ENCODE results near the gene ZKSCAN2. TPM values are rescaled to one million over a fixed set of nuclear protein-coding genes. Genes with fewer than 3 reads are reported as not detected.

Gene ZKSCAN2
- total RNA-seq, 1 donor from 2014 or later, result 11.9 TPM

DNA sequence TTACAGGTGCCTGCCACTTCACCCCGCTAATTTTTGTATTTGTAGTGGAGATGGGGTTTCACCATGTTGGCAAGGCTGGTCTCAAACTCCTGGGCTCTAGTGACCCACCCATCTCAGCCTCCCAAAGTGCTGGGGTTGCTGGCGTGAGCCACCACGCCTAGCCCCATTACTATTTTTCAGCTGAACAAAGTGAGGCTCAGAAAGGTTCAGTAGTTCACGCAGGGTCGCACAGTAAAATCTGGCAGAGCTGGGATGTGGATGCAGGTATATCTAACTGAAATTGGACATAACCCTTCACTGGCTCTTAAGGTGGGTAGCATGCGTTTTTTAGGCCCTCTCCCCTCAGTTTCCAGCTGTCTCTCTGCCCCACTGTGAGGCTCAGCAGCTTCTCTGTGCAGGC lies 33.7 kb downstream of the ZKSCAN2 start:
- Histone ChIP-seq H3K4me1 (no peaks in the 10 kb centered on the region), H3K79me2 (ENCODE audit: low read depth) (no peaks in the 10 kb centered on the region), H3K27ac (no peak overlapping the region), H3K36me3 (no peaks in the 10 kb centered on the region), H3F3A (ENCODE audit: low read depth) (no peaks in the 10 kb centered on the region), H3K9me3 (ENCODE audit: low read depth) (no peaks in the 10 kb centered on the region), H3K4me3 (no peak overlapping the region), H3K4me2 (no peak overlapping the region), H3K27me3 (no peaks in the 10 kb centered on the region), H3K9ac (no peak overlapping the region), H4K20me1 (ENCODE audit: low read depth) (no peaks in the 10 kb centered on the region), H2AFZ (replicated peaks) (no peak overlapping the region)
- H3K36me3 Mint-ChIP-seq, result no peaks in the 10 kb centered on the region
- no peaks in the 10 kb centered on the region for H3K9me3 Mint-ChIP-seq
- TF ChIP-seq EZH2phosphoT487 (IDR thresholded peaks at IDR 0.05) (no peak), EZH2 (IDR thresholded peaks at IDR 0.05) (no peak)
- no peaks in the 10 kb centered on the region for H3K4me1 Mint-ChIP-seq
- no peak overlapping the region for H3K27ac Mint-ChIP-seq
- H3K4me3 Mint-ChIP-seq, result no peak overlapping the region
- H3K27me3 Mint-ChIP-seq (ENCODE audit: insufficient read depth, low read depth), result peaks cover 2% of the 10 kb centered on the region
- DNase-seq (ENCODE audit: low spot score), result no peak

DNA sequence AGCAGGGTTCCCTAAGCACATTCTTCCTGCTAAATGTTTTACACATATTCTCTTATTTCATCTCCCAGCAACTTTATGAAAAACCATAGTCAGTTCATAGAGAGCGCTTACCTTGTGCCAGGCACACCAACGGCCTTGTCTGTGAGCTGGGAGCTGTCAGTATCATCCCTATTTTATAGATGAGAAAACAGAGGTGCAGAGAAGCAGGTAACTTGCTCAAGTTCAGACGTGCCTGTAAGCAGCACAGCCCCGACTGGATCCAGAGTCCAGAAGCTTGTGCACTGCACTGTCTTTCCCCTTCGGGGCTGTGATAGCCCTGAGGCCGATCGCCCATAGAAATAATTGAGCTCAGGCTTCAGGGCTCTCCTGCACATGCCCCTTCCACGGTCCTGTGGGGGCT lies 34.7 kb downstream of the ZKSCAN2 start:
- Histone ChIP-seq H3K27ac (no peak overlapping the region), H4K20me1 (ENCODE audit: low read depth) (no peaks in the 10 kb centered on the region), H3K9ac (no peak overlapping the region), H3K27me3 (no peaks in the 10 kb centered on the region), H3K4me2 (no peak overlapping the region), H3K9me3 (ENCODE audit: low read depth) (no peaks in the 10 kb centered on the region), H3K4me1 (no peaks in the 10 kb centered on the region), H2AFZ (replicated peaks) (no peak overlapping the region), H3K36me3 (no peaks in the 10 kb centered on the region), H3F3A (ENCODE audit: low read depth) (no peaks in the 10 kb centered on the region), H3K79me2 (ENCODE audit: low read depth) (no peaks in the 10 kb centered on the region), H3K4me3 (no peak overlapping the region)
- Mint-ChIP-seq H3K9me3 (no peaks in the 10 kb centered on the region), H3K27me3 (ENCODE audit: insufficient read depth, low read depth) (peaks cover 2% of the 10 kb centered on the region), H3K36me3 (no peaks in the 10 kb centered on the region), H3K27ac (no peak overlapping the region), H3K4me3 (no peak overlapping the region), H3K4me1 (no peaks in the 10 kb centered on the region)
- TF ChIP-seq EZH2phosphoT487 (IDR thresholded peaks at IDR 0.05), result no peak
- TF ChIP-seq EZH2 (IDR thresholded peaks at IDR 0.05), result no peak
- TF ChIP-seq, protein P1, sequence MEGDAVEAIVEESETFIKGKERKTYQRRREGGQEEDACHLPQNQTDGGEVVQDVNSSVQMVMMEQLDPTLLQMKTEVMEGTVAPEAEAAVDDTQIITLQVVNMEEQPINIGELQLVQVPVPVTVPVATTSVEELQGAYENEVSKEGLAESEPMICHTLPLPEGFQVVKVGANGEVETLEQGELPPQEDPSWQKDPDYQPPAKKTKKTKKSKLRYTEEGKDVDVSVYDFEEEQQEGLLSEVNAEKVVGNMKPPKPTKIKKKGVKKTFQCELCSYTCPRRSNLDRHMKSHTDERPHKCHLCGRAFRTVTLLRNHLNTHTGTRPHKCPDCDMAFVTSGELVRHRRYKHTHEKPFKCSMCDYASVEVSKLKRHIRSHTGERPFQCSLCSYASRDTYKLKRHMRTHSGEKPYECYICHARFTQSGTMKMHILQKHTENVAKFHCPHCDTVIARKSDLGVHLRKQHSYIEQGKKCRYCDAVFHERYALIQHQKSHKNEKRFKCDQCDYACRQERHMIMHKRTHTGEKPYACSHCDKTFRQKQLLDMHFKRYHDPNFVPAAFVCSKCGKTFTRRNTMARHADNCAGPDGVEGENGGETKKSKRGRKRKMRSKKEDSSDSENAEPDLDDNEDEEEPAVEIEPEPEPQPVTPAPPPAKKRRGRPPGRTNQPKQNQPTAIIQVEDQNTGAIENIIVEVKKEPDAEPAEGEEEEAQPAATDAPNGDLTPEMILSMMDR (IDR thresholded peaks at IDR 0.05), result no peak
- no peak for DNase-seq (ENCODE audit: low spot score)

DNA sequence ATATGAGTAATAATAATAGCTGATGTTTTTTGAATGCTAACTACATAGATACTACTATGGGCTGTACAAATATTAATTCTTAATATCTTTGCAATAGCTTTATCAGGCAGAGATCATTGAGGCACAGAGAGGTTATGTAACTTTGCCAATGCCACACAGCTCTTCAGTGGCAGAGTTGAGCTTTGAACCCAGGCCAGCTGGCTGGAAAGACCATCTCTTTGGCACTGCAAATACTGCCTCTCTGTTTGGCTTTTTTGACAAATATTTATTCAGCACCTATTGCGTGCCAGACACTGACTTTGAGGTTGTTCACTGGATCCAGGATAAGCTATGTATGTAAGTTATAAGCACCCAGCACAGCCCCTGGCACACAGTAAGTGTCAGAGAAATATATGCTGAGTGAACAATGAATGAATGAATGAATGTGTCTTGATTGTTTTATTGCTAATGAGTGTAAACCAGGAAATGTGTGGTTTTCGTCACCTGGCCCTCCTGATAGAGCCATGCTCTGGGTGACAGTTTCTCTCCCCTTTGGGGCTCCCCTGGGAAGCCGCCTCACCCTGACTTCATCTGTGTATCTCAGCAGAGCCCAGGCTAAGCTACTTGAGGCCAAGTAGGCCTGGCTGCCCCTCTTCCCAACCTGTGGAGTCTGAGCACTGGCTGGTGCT lies 38.4 kb downstream of the ZKSCAN2 start:
- Histone ChIP-seq H3K36me3 (no peaks in the 10 kb centered on the region), H3K79me2 (ENCODE audit: low read depth) (no peaks in the 10 kb centered on the region), H3K4me1 (no peaks in the 10 kb centered on the region), H3K4me2 (no peak overlapping the region), H3K4me3 (no peak overlapping the region), H3K9me3 (ENCODE audit: low read depth) (no peaks in the 10 kb centered on the region), H3K27ac (no peak overlapping the region), H4K20me1 (ENCODE audit: low read depth) (no peaks in the 10 kb centered on the region), H3K27me3 (no peaks in the 10 kb centered on the region), H2AFZ (replicated peaks) (no peak overlapping the region), H3F3A (ENCODE audit: low read depth) (no peaks in the 10 kb centered on the region), H3K9ac (no peak overlapping the region)
- H3K27ac Mint-ChIP-seq, result no peak overlapping the region
- no peaks in the 10 kb centered on the region for H3K36me3 Mint-ChIP-seq
- no peak overlapping the region for H3K4me3 Mint-ChIP-seq
- no peak for TF ChIP-seq EZH2 (IDR thresholded peaks at IDR 0.05)
- H3K9me3 Mint-ChIP-seq, result no peaks in the 10 kb centered on the region
- H3K4me1 Mint-ChIP-seq, result no peaks in the 10 kb centered on the region
- DNase-seq (ENCODE audit: low spot score), result no peak
- H3K27me3 Mint-ChIP-seq (ENCODE audit: insufficient read depth, low read depth), result peaks cover 2% of the 10 kb centered on the region

DNA sequence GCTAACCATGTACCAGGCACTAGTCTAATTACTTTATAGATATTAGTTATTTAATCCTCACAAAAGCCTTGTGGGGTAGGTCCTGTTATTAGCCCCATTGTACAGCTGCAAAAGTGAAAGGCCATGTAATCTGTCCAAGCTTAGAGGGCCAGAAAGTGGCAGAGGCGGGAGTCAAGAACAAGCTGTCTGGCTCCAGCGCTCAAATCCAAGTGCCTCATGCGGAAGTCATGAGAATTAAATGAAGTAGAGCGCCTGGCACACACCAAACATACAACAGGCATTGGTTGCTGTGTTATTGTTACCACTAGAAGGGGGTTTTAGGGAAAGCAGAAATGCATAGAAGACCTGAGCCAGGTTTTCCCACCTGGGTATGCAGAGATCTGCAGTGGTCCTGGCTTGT lies 39.7 kb downstream of the ZKSCAN2 start:
- Mint-ChIP-seq H3K27me3 (ENCODE audit: insufficient read depth, low read depth) (peaks cover 2% of the 10 kb centered on the region), H3K4me1 (no peaks in the 10 kb centered on the region), H3K9me3 (no peaks in the 10 kb centered on the region), H3K27ac (no peak overlapping the region), H3K4me3 (no peak overlapping the region), H3K36me3 (no peaks in the 10 kb centered on the region)
- H3K9me3 ChIP-seq (ENCODE audit: low read depth), result no peaks in the 10 kb centered on the region
- TF ChIP-seq, protein P1 (IDR thresholded peaks at IDR 0.05), result no peak
- TF ChIP-seq EZH2phosphoT487 (IDR thresholded peaks at IDR 0.05), result no peak
- no peak for TF ChIP-seq EZH2 (IDR thresholded peaks at IDR 0.05)
- no peak overlapping the region for H3K4me3 ChIP-seq
- H3K27me3 ChIP-seq, result no peaks in the 10 kb centered on the region
- no peaks in the 10 kb centered on the region for H3F3A ChIP-seq (ENCODE audit: low read depth)
- H3K79me2 ChIP-seq (ENCODE audit: low read depth), result no peaks in the 10 kb centered on the region
- no peak overlapping the region for H2AFZ ChIP-seq (replicated peaks)
- no peak for DNase-seq (ENCODE audit: low spot score)
- H3K9ac ChIP-seq, result no peak overlapping the region
- H3K27ac ChIP-seq, result no peak overlapping the region
- no peaks in the 10 kb centered on the region for H3K4me1 ChIP-seq
- H3K4me2 ChIP-seq, result no peak overlapping the region
- H3K36me3 ChIP-seq, result no peaks in the 10 kb centered on the region
- no peaks in the 10 kb centered on the region for H4K20me1 ChIP-seq (ENCODE audit: low read depth)
